ENCODE results near the gene SPC24.

DNA sequence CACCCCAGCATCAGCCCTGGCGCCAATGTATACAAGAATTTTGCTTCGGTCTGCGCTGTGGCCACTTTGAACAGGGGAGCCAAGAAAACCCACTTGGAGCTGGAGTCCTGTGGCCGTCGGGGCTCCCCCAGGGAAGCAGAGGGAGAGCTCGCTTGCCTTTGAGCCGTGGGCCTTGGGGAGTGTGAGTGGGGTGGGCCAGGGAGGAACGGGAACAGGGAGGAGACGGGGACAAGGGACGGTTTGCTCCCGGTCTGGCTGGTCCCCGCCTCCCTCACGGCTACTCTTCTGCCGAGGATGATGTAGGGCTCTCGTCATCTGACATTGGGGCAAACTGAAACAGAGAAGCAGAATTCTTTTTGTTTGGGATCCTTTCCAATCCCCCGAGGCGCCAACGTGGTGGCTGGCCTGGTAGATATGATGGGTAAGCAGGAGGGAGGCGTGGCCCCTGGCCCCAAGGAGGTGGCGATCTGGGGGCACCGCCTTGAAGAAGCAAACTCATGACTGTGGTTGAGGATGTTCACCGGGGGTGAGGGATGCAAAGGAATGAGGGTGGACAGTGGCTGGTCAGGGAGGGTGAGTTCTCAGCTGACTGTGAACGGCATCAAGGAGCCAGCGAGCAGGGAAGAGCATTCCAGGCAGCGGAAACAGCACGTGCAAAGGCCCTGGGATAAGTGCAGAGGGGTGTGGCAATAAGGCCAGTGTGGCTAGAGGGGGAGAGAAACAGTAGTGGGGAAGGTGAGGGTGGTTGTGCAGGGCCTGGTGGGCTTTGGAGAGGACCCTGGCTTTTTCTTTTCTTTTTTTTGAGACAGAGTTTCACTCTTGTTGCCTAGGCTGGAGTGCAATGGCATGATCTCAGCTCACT, 10.9 kb upstream of the SPC24 start:
- no peak for TF ChIP-seq CTCF (IDR thresholded peaks at IDR 0.05)
- TF ChIP-seq POLR2A (IDR thresholded peaks at IDR 0.05): no peak
- no peak for TF ChIP-seq POLR2AphosphoS5 (IDR thresholded peaks at IDR 0.05)

Data from transverse colon (tissue), 4 donors.